ENCODE measurements around the gene AHSA1.

AHSA1 gene

GRCh38 chr14:77474479-77475177 lies 16.7 kb downstream of the AHSA1 start:
- no peak for DNase-seq

DNA sequence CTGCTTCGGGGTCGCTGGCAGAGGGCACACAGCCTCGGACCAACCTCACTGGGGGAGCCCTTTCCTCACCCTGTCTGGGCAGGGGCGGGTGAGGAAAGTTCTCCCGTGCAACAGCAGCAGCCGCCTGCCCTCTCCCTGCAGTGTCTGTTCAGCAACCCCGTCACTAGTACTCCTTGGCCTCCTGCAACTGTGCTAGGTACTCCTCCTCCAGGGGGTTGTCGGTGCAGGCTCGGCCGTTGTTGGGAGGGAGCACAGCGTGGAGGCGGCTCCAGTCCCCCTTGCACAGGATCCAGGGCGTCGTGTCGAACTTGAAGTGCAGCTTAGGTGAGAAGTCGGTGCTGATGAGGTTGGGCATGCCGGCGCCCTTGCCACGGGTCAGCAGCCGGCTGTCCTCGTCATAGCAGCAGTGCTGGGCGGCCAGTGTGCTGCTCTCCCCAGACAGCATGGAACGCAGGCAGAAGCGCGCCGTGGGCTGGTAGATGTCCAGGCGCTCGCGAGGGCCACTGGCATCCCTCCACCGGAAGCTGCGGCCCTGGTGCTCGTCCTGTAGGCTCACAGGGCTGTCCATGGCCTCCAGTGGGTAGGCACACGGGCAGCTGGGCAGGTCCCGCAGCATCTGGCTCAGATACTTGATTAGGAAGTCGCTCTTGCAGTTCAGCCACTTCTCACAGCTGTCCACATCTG lies 17.7 kb downstream of the AHSA1 start:
- no peak for DNase-seq

- no peak for DNase-seq
Observed at GRCh38 chr14:77478029-77478428, 20.1 kb downstream of the AHSA1 start.

DNA sequence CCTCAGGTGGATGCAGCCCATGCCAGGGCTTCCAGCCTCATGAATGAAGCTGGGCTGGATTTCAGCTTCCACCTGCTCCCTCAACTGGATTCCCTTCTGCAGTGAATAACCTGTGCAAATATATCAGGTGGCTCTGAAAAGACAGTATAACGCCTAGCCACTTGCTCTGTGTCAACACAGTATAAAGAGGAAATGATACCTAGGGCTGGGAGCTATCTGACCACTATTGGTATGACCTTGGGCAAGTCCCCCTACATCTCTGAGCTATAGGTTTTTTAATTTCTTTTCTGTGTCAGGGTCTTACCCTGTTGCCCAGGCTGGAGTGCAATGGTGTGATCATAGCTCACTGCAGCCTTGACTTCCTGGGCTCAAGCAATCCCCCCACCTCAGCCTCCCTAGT lies 20.9 kb downstream of the AHSA1 start:
- DNase-seq, result no peak

DNA sequence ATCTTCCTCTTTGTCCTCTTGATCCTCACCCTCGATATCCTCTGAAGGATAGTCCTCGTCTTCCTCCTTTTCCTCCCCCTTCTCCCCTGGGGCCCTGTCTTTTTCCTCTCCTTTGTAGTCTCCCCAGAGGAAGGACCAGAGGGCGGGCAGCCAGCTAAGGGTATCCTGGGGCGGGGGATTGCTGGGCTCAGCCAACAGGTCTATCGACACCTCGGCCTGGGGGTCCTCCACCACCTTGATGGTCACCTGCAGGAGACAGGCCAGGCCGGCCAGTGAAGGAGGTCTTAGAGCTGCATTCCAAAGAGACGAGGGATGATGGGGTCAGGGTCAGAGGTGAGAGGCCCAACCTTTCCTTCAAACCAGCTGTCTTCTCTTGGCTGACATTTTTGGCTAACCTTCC lies 24.5 kb downstream of the AHSA1 start:
- DNase-seq, result no peak

DNA sequence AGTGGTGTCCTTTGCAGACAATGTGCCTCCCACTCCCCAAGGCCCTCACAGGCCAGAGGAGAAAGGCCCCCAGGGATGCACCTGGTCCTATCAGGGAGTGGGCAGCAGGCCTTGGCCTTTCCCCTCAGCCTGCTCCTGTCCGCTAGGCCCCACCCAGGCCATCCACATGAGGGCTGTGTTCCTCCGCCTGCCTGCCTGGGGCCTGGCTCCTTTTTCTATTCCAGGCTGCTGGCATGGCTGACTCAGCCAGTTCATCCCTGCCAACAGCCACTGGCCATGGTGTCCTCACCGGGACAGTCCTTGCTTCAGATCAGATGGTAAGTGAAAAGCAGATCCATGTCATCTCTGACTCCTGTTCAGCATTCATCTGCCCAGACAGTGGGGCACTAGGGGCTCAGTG lies 27.4 kb downstream of the AHSA1 start:
- no peak for DNase-seq

- no peak for DNase-seq
Observed at GRCh38 chr14:77485901-77486678, 28.2 kb downstream of the AHSA1 start.

DNA sequence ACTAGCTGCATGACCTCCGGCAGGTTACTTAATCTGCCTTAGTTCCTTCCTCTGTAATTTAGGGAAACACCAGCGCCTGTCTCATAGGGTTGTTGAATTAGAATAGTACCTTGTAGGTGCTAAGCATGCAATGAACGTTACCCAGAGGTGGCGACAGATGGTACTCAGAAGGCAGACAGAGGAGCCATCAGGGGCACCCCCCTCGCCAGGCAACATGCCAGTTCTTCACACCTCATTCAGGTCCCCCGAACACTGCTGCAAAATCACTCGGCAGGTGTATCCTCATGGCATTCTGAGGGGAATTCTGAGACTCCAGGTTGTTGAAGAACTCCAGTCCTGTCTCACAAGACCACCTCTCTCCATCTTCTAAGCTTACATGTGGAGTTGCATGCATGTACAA lies 30.7 kb downstream of the AHSA1 start:
- DNase-seq, result no peak

DNA sequence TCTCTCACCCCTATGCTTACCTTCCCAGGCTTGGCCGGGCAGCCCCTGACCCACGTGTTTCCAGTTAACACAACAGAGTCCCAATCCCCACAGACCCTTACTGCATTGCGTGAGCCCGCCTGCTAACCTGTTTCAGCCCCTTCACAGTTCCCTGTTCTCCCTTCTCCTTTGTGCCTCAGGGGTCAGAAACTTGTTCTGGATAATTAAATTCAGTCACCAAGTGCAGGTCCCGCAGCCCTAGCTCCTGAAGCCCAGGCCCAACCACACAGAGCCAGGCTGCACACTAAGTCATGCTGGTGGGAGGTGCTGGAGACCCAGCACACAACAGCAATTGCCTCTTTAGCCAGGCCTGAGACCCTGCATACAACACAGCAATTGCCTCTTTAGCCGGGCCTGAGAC lies 31.1 kb downstream of the AHSA1 start:
- no peak for DNase-seq

DNA sequence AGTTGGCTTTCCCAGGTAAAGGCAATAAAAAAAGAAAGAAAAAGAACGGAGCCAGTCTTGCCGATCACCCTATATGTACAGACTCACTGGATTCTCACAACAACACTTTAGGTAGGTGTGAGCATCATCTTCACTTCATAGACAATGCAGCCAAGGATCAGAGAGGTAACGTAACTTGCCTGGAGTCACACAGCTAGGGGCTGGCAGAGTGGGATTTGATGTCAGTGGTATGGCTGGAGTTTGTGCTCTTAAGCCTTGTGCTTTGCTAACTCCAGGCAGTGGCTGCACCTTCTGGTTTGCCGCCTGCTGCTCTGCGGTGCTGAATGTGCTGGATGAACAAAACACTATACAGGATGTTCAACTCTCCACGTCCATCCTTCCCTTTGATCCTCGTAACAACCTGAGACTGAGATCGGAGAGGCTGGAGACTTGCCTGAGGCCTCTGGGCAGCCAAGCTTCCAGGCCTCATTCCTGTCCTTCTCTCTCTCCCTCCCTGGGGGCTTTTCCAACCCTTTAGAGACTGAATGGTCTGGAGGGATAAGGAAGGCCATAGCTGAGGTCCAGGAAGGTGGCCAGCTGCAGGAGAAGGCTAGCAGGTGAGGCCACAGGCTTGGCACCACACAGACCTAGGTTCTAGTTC lies 32.6 kb downstream of the AHSA1 start:
- no peak for DNase-seq

- no peak for DNase-seq
Observed at GRCh38 chr14:77491056-77491455, 33.2 kb downstream of the AHSA1 start.

DNA sequence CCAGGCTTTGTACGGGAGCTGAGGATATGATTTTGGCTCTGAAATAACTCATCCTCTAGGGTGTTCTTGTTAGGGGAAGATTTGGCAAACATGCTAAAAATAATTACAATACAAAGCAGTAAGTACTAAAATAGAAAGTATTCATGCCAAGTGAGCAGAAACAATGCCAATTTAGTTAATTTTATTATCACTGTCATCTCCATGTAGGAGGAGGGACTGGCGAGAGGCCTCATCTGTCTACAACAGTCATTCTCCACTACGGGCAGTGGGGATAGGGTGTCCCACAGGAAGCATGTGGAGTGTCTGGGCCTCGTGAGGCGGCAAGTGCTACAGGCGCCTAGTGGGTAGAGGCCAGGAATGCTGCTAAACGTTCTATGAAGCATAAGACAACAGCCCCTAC lies 37.4 kb downstream of the AHSA1 start:
- DNase-seq, result no peak

GRCh38 chr14:77498120-77498979 lies 40.5 kb downstream of the AHSA1 start, which contains the start of gene ISM2:
Gene ISM2, minus strand, starts transcription at chr14:77498816. Its CDS starts 23 bp downstream, at chr14:77498793.
- DNase-seq, result peak; percentile 14 to 35

DNA sequence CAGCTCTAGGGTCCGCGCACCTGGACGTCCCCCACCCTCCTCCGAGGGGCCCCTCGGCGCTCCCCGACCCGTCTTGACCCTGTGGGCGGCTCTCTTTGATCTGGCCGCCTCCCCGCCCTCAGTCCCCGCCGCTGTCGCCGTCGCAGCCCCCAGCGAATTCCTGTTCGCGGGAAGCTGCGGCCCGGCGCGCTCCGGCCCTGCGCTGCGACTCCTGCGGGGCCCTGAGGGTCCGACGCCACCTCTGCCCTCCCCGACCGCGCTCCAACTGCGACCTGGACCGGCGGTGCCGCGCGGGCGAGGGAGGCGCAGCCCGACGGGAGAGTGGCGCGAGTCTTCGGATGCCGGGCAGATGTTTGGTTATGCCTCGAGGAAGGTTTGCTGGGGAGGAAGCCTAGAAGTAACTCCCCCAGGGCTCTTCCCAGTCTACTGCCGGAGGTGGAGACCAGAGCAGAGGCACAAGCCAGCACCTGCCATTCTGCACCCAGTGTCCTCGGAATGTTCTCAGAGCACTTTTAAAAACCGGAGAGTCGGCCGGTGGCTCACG lies 41.2 kb downstream of the AHSA1 start:
- no peak for DNase-seq

DNA sequence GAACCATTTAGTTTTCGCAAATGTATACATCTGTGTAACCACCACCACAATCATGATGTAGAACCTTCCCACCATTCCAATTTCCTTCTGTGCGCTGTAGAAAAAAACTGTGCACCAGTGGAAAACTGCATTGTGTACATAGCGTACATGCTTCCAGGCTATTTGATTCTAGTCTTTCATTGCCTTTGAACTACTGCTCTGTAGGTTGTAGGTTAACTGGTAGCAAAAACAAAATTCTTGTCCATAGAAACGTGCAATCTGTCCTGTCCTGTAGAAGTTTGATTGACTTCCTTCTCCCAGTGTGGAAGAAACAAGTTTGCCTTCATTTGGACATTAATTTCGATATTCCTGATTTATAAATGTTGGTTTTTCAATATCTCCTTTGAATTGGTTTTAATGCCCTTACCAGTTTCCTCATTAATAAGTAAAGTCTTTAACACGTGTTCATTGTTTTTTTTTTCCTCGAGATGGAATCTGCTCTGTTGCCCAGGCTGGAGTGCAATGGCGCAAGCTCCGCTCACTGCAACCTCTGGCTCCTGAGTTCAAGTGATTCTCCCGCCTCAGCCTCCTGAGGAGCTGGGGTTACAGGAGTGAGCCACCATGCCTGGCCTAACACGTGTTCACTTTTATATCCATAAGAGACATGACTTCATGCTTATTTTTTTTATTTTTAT lies 44.4 kb downstream of the AHSA1 start:
- no peak for DNase-seq

DNA sequence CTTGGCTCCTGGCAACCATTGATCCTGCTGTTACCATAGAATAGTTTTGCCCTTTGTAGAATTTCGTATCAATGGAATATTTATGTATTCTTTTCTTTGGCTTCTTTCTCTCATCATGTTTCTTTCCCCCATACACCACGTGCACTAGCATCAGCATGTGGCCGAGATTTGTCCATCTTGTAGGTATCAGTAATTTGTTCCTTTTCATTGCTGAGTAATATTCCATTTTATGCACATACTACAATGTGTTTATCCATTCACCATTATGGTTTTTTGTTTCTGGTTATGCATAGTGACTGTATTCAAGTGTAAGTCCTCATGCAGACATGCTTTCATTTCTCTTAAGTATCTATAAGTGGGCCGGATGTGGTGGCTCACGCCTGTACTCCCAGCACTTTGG lies 45.2 kb downstream of the AHSA1 start:
- DNase-seq, result no peak

GRCh38 chr14:77505031-77505430 lies 47.1 kb downstream of the AHSA1 start:
- DNase-seq, result no peak

GRCh38 chr14:77507762-77508161 lies 49.9 kb downstream of the AHSA1 start:
- DNase-seq, result no peak

- no peak for DNase-seq
Observed at GRCh38 chr14:77508249-77508648, 50.4 kb downstream of the AHSA1 start.

GRCh38 chr14:77508876-77509275 lies 51.0 kb downstream of the AHSA1 start:
- no peak for DNase-seq

- no peak for DNase-seq
Observed at GRCh38 chr14:77509366-77509765, 51.5 kb downstream of the AHSA1 start.

All from CD4-positive, alpha-beta T cell treated with Interferon alpha-2 for 1 hour (primary cell).